Measurements from ENCODE around the gene CBX1.

GRCh38 chr17:48074322-48075081 is 26.8 kb downstream of the CBX1 start:
- TF ChIP-seq CTCF (IDR thresholded peaks at IDR 0.05) (peak; percentile 56 to 91 (median 86)), POLR2A (IDR thresholded peaks at IDR 0.05) (no peak)

Measured in esophagus squamous epithelium (tissue), 4 donors.